ENCODE measurements around the gene RFXANK.
A peak's percentile ranks its signal among the peaks of the same experiment; 100 is the strongest.
"Not testable (repeated sequence)": the region's sequence is repeated elsewhere in the genome, so short reads cannot be mapped to it uniquely, and the experiment has no call there.

The RFXANK gene

GRCh38 chr19:19170053-19170872, 21.8 kb upstream of the RFXANK start, which contains the start of gene MEF2B:
Gene MEF2B (minus strand): TSS chr19:19170263. CDS start chr19:19150735, 19,528 bp downstream.
- DNase-seq (ENCODE audit: low read depth, low spot score) = no peak

DNA sequence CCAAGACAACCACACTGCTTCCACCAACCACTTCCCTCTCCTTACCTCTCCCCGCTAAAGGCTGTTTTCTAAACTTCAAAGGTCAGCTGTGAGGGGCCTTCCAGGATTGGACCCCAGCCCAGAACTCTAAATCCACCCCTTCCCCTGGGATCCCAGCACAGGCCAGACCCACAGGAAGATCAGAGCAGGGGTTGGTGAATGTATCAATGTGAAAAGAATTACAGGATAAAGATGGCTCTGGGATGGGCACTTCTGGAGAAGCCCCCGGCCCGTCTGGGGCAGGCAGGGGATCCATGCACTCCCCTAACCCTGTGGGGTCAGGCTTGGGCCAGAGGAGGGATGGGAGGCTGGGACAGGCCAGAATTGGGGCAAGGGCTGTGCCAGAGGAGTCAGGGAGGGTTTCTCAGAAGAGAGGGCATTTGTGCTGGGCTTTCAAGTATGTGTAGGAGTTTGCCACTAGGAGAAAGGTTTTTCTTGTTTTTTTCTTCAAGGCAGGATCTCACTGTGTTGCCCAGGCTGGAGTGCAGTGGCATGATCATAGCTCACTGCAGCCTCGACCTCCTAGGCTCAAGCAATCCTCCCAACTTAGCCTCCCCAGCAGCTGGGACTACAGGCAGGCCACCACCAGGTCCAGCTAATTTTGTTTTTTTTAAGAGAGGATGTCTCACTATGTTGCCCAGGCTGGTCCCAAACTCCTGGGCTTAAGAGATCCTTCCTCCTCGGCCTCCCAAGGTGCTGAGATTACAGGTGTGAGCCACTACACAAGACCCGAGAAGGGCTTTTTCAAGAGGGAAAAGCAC, 21.0 kb upstream of the RFXANK start:
- no peak for DNase-seq (ENCODE audit: low read depth, low spot score)

DNA sequence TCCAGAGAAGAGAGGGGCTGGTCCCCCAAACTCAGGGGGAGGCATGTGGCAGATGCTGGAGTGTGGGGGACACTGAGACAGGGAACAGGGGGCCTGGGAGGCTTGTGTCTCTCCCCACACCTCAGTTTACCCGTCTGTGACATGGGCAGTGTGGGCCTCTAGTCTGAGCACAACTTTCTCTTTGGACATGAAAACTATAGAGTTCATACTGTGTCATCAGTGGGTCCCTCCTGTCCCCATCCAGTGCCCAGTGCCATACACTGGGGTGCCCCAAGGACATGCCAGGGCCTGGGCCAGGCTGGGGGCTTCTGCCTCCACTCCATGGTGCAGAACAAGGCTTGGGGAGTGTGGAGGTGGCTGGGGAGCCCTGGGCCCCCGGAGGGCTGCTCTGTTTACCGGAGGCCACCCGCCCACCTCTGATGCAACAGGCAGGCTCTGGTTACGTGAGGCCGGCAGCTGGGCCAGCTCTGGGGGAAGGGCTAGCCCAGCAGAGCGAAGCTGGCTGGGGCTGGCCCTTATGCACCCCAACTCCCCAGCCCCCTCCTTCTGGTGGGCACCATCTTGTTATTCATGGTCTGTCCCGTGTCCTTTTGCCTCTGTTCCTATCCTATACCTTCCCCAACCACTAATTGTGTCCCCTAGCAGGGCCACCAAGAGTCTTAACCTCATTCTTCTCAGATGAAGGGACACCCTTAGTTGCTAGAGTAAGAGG, 20.1 kb upstream of the RFXANK start:
- no peak for DNase-seq (ENCODE audit: low read depth, low spot score)

- not testable (repeated sequence) for DNase-seq (ENCODE audit: low read depth, low spot score)
These were observed 18.8 kb upstream of the RFXANK start for GRCh38 chr19:19173243-19173642.

DNA sequence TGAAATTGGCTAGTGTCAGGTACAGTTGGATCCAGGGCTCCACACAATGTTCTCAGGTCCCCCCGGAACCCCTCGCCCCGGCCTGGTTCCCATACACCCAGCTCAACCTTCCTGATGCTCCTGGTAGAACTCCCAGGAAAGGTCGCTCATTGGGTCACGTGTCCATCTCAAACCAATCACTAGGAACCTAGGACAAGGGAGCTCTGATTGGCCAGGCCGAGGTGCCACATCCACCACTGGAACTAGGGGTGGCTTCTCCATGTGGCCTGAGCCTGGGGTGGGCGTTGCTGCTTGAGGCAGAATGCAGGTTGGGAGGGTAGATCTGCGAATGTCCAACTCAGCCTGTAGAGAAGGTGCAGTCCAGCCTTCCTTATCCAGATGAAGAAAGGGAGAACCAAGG, 15.1 kb upstream of the RFXANK start:
- no peak for DNase-seq (ENCODE audit: low read depth, low spot score)

- DNase-seq (ENCODE audit: low read depth, low spot score) = no peak
These were observed 12.3 kb upstream of the RFXANK start for GRCh38 chr19:19179548-19180441.

DNA sequence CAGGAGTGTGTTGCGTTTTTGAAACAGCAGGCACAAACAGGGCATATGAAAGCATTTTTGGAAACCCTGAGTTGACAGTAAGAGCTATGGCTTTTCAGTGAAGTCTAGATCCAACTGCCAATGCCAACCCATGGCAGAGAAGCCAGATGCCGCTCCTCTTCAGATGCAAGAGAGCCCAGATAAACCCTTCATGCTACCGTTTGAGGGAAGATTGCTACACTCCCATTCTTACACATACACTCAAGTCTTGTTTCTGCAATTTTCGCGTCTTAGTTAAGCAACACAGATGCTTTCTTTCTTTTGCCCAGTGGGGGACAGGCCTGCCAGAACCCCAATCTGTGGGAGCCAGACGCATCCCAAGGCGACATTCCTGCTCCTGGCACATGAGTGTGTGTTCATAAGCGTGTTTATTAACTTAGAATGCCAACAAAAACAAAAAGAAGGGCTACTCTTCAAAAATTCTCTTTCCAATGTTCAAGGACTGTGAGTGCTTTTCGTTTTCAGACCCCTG, 10.5 kb upstream of the RFXANK start:
- DNase-seq (ENCODE audit: low read depth, low spot score) = no peak

DNA sequence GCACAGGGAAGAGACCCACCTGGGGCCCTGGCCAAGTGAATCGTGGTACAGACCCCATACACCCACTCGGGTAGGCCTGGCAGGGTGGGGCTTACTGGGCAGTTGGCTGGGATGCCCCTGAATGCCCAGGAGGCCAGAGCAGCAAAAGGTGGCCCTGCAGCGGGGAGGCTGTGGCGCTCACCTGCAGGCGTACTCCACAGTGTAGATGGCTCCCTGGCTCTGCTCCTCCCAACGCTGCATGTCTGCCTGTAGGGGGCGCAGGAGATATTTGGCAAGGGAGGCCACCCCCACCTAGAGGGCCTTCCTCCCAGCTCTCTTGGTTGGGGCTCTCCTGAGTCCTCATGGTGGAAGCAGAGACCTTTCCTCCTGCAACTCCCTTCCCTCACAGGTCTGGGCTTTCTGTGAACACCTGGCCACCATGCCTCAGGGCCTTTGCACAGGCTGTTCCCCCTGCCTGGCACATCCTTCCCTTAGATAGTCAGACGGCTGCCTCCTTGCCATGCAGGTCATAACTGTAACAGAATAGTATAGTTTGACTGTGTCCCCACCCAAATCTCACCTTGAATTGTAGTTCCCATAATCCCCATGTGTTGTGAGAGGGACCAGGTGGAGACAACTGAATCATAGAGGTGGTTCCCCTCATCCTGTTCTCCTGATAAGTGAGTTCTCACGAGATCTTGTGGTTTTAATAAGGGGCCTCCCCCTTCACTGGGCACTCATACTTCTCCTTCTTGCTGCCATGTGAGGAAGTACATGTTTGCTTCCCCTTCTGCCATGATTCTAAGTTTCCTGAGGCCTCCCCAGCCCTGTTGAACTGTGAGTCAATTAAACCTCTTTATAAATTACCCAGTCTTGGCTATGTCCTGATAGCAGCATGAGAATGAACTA, 6.0 kb upstream of the RFXANK start:
- DNase-seq (ENCODE audit: low read depth, low spot score) = no peak

DNA sequence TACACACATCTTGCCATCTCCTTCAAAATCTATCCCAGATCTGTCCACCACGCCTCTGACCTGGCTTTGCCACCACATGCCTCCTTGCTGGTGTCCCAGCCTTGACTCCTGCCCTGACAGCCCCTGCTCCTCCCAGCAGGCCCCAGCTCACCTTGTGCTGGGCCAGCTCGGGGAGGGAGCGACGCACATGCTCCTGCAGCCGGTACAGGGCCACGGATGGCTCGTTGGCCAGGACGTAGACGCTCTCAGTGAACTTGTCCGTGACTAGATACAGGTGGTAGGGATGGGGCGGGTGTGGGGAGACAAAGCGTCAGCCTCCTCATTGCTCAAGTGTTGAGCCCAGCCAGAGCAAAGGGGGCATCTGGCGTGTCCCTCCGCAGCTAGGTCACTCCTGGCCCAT, 5.3 kb upstream of the RFXANK start:
- DNase-seq (ENCODE audit: low read depth, low spot score) = no peak

DNA sequence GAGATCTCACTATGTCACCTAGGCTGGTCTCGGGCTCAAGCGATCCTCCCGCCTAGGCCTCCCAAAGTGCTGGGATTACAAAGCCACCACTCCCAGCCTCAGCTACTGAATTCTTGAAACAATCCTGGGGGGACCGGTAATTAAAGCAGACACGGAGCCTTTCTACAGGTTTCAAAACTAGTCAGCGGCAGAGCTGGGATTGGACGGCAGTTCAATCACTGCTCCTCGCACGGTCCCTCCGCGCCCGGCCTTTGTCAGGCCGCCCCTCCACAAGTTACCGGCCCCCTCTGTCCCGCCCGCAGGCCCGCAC, 335 bp upstream of the RFXANK start:
- DNase-seq (ENCODE audit: low read depth, low spot score) = no peak

- no peak for DNase-seq (ENCODE audit: low read depth, low spot score)
These were observed 909 bp downstream of the RFXANK start for GRCh38 chr19:19192910-19193423.

GRCh38 chr19:19193926-19194325, 1.9 kb downstream of the RFXANK start:
- no peak for DNase-seq (ENCODE audit: low read depth, low spot score)

DNA sequence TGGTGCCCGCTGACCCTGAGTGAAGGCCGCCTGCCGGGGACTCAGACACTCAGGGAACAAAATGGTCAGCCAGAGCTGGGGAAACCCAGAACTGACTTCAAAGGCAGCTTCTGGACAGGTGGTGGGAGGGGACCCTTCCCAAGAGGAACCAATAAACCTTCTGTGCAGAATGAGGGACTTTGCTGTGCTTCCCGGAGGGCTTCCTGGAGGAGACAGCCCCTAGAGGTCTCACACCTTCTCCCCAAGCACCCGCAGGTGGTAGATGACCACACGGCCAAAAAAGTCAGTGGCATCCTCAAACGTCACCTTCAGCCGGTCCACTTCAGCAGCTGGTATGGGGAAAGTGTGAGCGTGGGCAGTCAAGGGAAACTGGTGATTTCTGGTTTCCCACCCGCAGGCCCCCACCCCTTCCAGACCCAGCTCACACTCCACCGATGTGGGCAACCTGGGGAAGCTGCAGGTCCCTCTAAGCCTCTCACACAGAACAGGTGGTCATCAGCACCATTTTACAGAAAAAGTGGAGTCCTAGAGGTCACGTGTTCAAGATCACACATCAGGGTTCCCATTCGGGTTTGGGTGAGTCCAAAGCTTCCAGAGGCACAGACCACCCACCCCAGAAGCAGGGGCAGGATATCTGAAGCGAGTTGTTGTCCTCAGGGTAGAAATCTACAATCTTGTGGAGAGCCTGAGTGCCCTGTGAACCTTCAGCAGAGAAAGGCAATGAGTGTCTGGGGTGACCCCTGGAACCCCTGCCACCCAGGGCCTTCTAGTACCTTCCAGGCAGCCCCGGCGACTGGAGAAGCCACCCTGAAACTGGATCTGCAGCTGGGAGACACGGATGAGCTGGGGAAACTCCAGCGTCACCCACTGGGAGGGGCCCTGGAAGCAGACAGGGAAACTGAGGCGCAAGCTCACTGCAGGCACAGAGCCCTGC, 9.9 kb downstream of the RFXANK start:
- DNase-seq (ENCODE audit: low read depth, low spot score) = no peak

DNA sequence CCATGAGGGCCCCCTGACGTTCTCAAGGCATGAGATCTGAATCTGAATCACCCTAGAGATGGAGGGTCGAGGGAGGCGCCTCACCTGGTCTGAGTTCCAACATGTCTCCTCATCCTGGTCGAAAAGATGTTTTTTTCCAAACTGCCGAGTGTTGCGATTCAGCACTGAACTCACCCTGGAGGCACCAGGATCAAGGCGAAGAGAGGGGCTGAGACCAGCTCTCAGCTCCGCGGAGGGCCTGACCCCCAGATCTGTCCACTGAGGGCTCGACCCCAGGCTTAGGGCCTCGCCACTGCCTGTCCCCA, 10.6 kb downstream of the RFXANK start:
- DNase-seq (ENCODE audit: low read depth, low spot score) = no peak

DNA sequence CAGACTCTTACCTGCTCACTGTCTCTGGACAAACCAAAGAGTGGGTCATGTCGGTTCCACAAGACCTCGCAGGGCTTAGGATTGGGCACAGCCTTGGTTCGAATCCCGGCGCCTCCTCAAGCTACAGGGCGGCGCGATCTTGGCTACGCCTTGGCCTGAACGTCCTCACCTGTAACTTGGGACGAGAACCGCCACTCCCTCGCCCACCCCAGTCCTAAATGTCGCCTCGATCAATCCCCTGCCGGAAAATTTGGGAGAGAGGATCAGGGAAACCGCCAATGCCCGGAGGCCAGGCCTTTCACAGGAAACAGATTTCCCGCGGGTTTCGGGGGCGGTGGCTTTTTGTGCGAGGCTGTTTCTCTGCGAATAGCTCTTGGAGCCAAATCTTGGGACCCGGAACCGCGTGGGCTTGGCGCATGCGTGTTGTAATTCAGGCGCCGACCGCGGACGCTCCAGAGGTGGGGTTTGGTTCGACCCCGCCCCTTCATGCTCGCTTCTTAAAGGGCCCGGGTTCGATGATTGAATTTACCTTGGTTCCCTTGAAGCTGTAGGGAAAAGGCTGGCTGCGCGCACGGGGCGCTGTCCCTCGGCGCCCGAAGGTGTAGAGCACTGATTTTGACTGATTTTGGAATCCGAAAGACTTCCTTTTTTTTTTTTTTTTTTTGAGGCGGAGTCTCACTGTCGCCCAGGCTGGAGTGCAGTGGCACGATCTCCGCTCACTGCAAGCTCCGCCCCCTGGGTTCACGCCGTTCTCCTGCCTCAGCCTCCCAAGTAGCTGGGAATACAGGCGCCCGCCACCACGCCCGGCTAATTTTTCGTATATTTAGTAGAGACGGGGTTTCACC, 11.2 kb downstream of the RFXANK start, which contains the start of gene NR2C2AP:
TSS of gene NR2C2AP (minus strand) at position 403 of the 845 bp plus-strand sequence. CDS start at position 49, 354 bp downstream.
- DNase-seq (ENCODE audit: low read depth, low spot score) = peak; percentile 61

DNA sequence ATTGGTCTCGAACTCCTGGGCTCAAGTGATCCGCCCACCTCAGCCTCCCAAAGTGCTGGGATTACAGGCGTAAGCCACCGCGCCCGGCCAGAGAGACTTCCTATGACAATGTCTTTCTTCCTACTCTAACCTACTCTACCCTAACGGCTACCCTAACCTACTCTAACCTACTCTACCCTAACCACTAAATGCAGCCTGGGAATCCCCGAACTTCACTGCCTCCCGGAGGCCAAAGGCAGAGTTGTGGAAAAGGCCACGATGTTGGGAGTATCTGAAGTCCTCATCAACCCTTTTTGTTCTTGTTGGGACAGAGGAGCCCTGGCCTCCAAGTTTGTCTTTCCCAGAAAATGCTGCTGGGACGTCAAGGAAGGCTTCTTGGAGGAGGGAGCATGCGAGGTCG, 12.1 kb downstream of the RFXANK start:
- DNase-seq (ENCODE audit: low read depth, low spot score) = no peak

- no peak for DNase-seq (ENCODE audit: low read depth, low spot score)
These were observed 13.7 kb downstream of the RFXANK start for GRCh38 chr19:19205416-19206410.
